Stimulated activated CD8-positive, alpha-beta memory T cell treated with anti-CD3 and anti-CD28 coated beads, Interleukin-15, amount 100 ng/mL, for 1 hour (primary cell): ENCODE results near the gene CEP192.
"Not testable (repeated sequence)": the region's sequence is repeated elsewhere in the genome, so short reads cannot be mapped to it uniquely, and the experiment has no call there.

Experiments
- DNase-seq: peaks from one replicate; pipeline ENCODE4 v3.0.0-alpha.2; 2020; ENCODE audit warnings: low read depth

The CEP192 gene

GRCh38 chr18:12990123-12990475 lies 1.1 kb upstream of the CEP192 start:
- DNase-seq: no peak

DNA sequence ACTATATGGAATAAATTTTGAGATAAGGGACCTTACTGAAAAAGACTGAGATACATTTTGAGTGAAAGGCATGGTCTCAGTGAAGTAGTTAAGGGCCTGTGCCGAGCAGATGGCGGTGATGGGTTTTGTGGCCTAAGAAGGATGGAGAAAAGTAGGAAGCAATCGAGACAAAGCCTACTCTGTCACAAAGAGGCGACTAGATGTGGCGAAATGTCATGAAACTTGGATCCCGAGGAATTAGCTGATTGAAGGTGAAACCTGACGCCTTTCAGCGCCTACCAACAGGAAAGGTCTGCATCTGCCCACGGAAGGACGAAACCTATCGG lies 558 bp upstream of the CEP192 start:
- DNase-seq: no peak

- no peak for DNase-seq
Observed at GRCh38 chr18:12991821-12992179, 638 bp downstream of the CEP192 start.

DNA sequence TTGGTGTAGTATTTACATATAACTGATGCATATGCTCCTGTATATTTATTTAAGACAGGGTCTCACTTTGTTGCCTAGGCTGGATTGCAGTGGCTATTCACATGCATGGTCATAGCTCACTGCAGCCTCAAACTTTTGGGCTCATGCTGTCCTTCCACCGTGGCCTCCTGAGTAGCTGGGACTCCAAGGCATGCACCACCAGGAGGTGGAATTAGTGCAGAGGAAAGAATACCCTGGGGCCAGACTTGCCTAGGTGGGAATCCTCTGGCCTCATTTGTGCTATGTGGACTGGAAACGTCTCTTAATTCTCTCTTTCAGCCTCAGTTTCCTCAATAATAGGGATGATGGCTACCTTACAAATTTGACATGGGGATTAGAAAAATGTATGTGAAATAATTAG lies 2.3 kb downstream of the CEP192 start:
- DNase-seq: no peak

DNA sequence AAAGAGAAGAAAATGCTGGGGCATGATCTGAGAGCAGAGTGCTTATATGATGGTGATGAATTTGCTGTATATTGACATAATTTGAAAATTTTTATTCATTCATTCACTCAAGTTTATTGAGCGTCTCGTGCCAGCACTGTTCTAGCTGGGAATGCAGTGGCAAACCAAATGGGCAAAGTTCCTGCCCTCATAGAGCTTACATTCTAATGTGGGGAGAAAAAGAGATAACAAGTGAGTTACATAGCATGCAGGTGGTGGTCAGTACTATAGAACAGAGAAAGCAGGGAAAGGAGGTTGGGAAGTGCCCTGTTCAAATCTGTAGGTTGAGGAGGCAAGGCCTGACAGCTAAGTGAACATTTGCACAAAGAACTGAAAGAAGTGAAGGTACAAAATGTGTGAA lies 4.3 kb downstream of the CEP192 start:
- no peak for DNase-seq

- no peak for DNase-seq
Observed at GRCh38 chr18:12995952-12996477, 4.9 kb downstream of the CEP192 start.

- no peak for DNase-seq
Observed at GRCh38 chr18:12996661-12997292, 5.6 kb downstream of the CEP192 start.

GRCh38 chr18:12997330-12997729 lies 6.2 kb downstream of the CEP192 start:
- not testable (repeated sequence) for DNase-seq

DNA sequence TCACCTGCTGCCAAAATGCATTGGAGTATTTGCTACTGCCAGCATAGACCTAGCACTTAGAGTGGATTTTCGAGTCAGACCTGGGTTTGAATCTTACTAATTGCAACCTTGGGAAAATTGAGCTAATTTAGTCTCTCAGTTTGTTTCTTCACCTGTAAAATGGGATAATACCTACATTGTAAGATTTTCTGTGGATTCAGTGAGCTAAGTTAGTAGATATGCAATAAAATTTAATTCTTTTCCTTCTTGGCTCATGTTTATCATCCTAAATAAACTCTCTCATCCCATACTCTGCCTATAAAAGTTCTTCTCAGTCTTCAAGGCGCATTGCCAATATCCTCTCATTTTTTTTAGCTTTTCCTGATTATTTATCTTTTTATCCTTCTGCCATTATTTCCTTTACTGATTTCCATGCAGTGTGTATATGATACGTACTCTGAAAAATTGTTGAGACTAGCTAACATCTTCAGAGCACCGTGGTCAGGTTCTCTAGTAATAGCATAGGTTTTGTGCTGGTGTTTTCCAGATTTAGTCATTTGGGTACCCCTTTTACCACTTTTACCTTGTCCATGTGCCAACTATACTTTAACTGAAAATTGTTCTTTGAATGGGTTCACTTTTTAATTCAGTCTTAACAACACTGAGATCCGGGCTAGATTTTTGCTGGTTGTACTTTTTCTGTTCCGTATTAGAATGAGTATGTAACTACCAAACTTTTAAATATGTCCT lies 7.3 kb downstream of the CEP192 start:
- no peak for DNase-seq

GRCh38 chr18:13003466-13003896 lies 12.3 kb downstream of the CEP192 start:
- DNase-seq: no peak

DNA sequence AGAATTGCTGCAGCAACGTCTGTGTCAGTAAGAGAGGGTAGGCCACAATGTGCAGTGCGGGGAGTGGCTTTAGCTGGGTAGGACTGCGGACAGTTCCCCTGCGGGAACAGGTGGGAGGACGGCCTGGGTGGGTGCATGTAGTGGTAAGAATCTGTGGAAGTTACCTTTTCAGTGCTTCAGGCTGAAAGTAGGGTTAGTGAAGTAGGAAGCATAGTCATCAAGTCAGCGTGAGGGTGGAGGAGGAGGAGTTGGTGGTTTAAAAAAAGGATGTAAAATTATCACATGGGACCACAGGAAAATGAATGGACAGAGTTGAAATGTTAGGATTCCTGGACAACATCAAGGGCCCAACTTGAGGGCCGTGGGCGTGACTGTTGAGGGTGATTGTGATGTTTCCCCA lies 13.2 kb downstream of the CEP192 start:
- no peak for DNase-seq

- DNase-seq: no peak
Observed at GRCh38 chr18:13005289-13005688, 14.1 kb downstream of the CEP192 start.

DNA sequence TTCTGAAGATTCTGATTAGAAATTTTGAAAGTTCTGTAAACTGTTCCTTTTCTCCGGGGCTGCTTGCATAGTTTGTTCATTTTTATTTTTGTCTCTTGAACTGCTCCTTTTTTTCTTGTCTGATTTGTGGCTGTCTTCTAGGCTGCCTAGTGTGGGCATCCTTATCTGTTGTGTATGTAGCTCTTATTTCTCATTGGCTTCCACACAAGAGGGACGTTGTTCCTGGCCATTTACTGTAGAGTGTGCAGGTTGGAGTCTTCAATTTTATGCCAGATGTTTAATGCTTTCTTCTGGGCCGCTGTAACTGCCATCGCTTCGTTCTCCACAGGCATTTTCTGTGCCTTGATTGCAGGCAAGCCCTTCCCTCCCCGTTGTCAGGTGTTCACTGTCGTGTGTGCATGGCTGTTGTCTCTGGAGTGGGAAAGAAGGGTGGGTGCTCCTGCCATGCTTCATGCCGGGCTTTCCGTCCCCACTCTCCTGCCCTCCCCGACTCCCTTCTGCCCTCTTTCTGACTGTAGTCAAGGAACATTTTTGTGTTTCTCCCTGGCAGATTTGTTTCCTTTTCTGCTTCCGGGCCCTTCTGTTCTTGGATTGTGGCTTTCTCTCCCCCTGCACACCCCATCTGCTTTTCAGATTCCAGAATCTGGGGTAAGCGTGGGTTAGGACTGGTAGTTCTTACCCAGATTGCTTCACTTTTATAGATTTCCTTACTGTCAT lies 15.5 kb downstream of the CEP192 start:
- no peak for DNase-seq

DNA sequence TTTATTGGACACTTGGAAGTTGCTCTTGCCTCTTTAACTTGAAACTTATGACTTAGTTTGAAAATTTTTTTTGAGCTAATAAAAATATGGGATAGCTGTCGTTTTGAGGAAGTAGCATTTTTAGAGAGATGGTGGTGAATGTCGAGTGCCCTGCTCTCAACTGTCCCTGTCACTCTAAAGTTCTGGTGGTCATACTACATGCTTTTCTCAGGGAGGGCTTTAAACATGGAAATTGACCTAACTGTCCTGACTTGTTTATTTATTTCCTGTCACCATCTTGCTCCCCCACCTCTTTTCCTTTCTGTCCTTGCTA lies 16.0 kb downstream of the CEP192 start:
- DNase-seq: no peak

GRCh38 chr18:13011719-13012118 lies 20.6 kb downstream of the CEP192 start:
- no peak for DNase-seq

DNA sequence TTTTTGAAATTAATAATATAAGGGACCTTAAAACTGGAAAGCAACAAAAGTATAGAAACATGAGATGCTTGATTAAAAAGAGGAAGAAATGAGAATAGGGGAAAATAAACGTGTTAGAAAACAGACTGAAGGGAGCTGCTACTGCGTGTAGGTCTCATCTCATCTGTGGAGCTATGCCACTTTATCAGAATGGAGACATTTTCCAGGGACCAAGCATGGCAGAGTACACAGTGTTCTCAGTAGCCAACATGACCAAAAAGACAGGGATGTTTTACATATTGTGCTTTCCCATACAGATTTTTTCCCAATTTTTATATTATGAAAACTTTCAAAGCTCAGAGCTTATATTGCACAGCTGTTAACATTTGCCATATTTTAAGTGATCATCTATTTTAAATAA lies 23.1 kb downstream of the CEP192 start:
- DNase-seq: no peak

- no peak for DNase-seq
Observed at GRCh38 chr18:13014818-13015217, 23.7 kb downstream of the CEP192 start.

DNA sequence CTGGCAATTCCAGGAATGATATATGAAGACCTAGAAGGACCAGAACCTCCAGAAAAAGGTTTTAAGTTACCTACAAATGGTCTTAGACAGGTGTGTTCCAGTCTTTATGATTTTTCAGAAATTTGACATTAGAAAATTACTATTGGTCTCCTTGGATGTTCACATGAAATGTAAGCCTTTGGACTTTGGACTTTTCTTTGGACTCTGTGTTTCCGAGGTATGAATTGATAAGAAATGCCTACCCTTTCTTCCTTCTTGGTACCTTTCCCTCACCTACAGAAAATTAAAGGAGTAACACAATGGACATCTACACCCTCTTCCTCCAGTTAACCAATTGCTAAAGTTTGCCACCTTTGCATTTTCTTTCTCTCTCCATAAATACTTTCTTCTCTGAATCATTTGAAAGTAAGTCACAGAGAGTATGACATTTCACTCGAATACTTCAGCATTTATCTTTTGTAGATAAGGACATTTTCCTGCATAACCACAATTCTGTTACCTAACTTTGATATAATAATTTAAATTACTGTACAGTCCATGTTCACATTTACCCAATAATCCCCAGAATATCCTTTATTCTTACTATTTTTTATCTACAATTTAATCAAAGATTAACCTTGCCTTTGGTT lies 26.2 kb downstream of the CEP192 start:
- no peak for DNase-seq

GRCh38 chr18:13018374-13018773 lies 27.2 kb downstream of the CEP192 start:
- DNase-seq: no peak

- no peak for DNase-seq
Observed at GRCh38 chr18:13019301-13019700, 28.1 kb downstream of the CEP192 start.

- DNase-seq: no peak
Observed at GRCh38 chr18:13022644-13023043, 31.5 kb downstream of the CEP192 start.

DNA sequence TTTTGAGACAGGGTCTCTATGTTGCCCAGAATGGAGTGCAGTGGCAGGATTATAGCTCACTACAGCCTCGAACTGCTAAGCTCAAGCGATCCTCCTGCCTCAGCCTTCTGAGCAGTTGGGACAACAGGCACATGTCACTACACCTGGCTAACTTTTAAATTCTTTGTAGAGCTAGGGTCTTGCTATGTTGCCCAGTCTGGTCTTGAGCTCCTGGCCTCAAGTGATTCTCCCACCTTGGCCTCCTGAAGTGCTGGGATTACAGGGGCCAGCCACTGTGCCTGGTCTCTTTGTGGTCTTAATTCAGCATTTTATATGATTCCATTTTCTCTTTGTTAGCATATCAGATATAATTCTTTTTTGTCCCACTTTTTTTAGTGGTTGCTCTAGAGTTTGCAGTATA lies 34.1 kb downstream of the CEP192 start:
- no peak for DNase-seq
